ENCODE results near the gene KCNQ1OT1.

Gene KCNQ1OT1

GRCh38 chr11:2746401-2747247 is 46.8 kb upstream of the KCNQ1OT1 start:
- DNase-seq, result no peak
- H3K23ac ChIP-seq (ENCODE audit: low read length), result no peak overlapping the region
- H4K8ac ChIP-seq (ENCODE audit: low read depth, low read length), result no peak overlapping the region
- H2BK15ac ChIP-seq (replicated peaks; ENCODE audit: low read depth), result no peak overlapping the region
- H3K18ac ChIP-seq (ENCODE audit: low read length), result no peak overlapping the region
- no peaks in the 10 kb centered on the region for H3K4me1 ChIP-seq (ENCODE audit: control insufficient read depth, low read depth, low read length)
- H3K79me2 ChIP-seq (ENCODE audit: control insufficient read depth, insufficient read depth, low read length), result no peaks in the 10 kb centered on the region
- no peak overlapping the region for H4K5ac ChIP-seq (ENCODE audit: low read length)
- H2AK5ac ChIP-seq (ENCODE audit: low read length), result no peak overlapping the region
- H3K9ac ChIP-seq (ENCODE audit: low read length), result no peak overlapping the region
- H2BK5ac ChIP-seq (ENCODE audit: low read length), result no peak overlapping the region
- no peak overlapping the region for H2BK120ac ChIP-seq (ENCODE audit: low read depth, low read length)
- H3K27me3 ChIP-seq (ENCODE audit: insufficient read depth, low read length, poor library complexity), result no peaks in the 10 kb centered on the region
- no peaks in the 10 kb centered on the region for H3K36me3 ChIP-seq (ENCODE audit: control insufficient read depth, insufficient read depth, low read length)
- no peak overlapping the region for H3K4ac ChIP-seq (ENCODE audit: low read depth, low read length)
- no peaks in the 10 kb centered on the region for H3K79me1 ChIP-seq (ENCODE audit: low read length)
- no CpG with 5 or more reads among the region's 24 CpGs for WGBS (ENCODE audit: extremely low coverage, insufficient coverage, low lambda C conversion rate)
- H3K56ac ChIP-seq (ENCODE audit: low read length), result no peak overlapping the region
- H3K4me2 ChIP-seq (ENCODE audit: low read length), result no peak overlapping the region
- no peak overlapping the region for H3K27ac ChIP-seq (ENCODE audit: low read depth, low read length)
- no peak overlapping the region for H3K4me3 ChIP-seq (ENCODE audit: low read length)

- no peak overlapping the region for H4K5ac ChIP-seq (ENCODE audit: low read length)
- H2AK5ac ChIP-seq (ENCODE audit: low read length), result no peak overlapping the region
- no peak overlapping the region for H3K27ac ChIP-seq (ENCODE audit: low read depth, low read length)
- H2BK15ac ChIP-seq (replicated peaks; ENCODE audit: low read depth), result no peak overlapping the region
- H3K4me1 ChIP-seq (ENCODE audit: control insufficient read depth, low read depth, low read length), result no peaks in the 10 kb centered on the region
- H3K23ac ChIP-seq (ENCODE audit: low read length), result no peak overlapping the region
- no peaks in the 10 kb centered on the region for H3K36me3 ChIP-seq (ENCODE audit: control insufficient read depth, insufficient read depth, low read length)
- no peak overlapping the region for H3K4me2 ChIP-seq (ENCODE audit: low read length)
- H2BK120ac ChIP-seq (ENCODE audit: low read depth, low read length), result no peak overlapping the region
- no peak overlapping the region for H3K9ac ChIP-seq (ENCODE audit: low read length)
- H3K79me2 ChIP-seq (ENCODE audit: control insufficient read depth, insufficient read depth, low read length), result no peaks in the 10 kb centered on the region
- no peak overlapping the region for H3K4me3 ChIP-seq (ENCODE audit: low read length)
- H2BK5ac ChIP-seq (ENCODE audit: low read length), result no peak overlapping the region
- no peak overlapping the region for H4K8ac ChIP-seq (ENCODE audit: low read depth, low read length)
- no peak overlapping the region for H3K18ac ChIP-seq (ENCODE audit: low read length)
- no peak for DNase-seq
- H3K4ac ChIP-seq (ENCODE audit: low read depth, low read length), result no peak overlapping the region
- H3K56ac ChIP-seq (ENCODE audit: low read length), result no peak overlapping the region
- H3K27me3 ChIP-seq (ENCODE audit: insufficient read depth, low read length, poor library complexity), result no peaks in the 10 kb centered on the region
- no CpG with 5 or more reads among the region's 14 CpGs for WGBS (ENCODE audit: extremely low coverage, insufficient coverage, low lambda C conversion rate)
- H3K79me1 ChIP-seq (ENCODE audit: low read length), result no peaks in the 10 kb centered on the region
Observed at GRCh38 chr11:2745511-2745910, 45.7 kb upstream of the KCNQ1OT1 start.

- H2AK5ac ChIP-seq (ENCODE audit: low read length), result no peak overlapping the region
- H3K27ac ChIP-seq (ENCODE audit: low read depth, low read length), result no peak overlapping the region
- no peak overlapping the region for H4K8ac ChIP-seq (ENCODE audit: low read depth, low read length)
- no peaks in the 10 kb centered on the region for H3K36me3 ChIP-seq (ENCODE audit: control insufficient read depth, insufficient read depth, low read length)
- no peak overlapping the region for H3K9ac ChIP-seq (ENCODE audit: low read length)
- WGBS (ENCODE audit: extremely low coverage, insufficient coverage, low lambda C conversion rate), result no CpG with 5 or more reads among the region's 9 CpGs
- no peak overlapping the region for H3K56ac ChIP-seq (ENCODE audit: low read length)
- no peak overlapping the region for H3K4me2 ChIP-seq (ENCODE audit: low read length)
- no peak overlapping the region for H2BK15ac ChIP-seq (replicated peaks; ENCODE audit: low read depth)
- no peak for DNase-seq
- no peak overlapping the region for H3K4ac ChIP-seq (ENCODE audit: low read depth, low read length)
- H3K4me3 ChIP-seq (ENCODE audit: low read length), result no peak overlapping the region
- H3K79me1 ChIP-seq (ENCODE audit: low read length), result no peaks in the 10 kb centered on the region
- no peaks in the 10 kb centered on the region for H3K4me1 ChIP-seq (ENCODE audit: control insufficient read depth, low read depth, low read length)
- no peaks in the 10 kb centered on the region for H3K27me3 ChIP-seq (ENCODE audit: insufficient read depth, low read length, poor library complexity)
- H2BK120ac ChIP-seq (ENCODE audit: low read depth, low read length), result no peak overlapping the region
- H2BK5ac ChIP-seq (ENCODE audit: low read length), result no peak overlapping the region
- H3K18ac ChIP-seq (ENCODE audit: low read length), result no peak overlapping the region
- H3K79me2 ChIP-seq (ENCODE audit: control insufficient read depth, insufficient read depth, low read length), result no peaks in the 10 kb centered on the region
- no peak overlapping the region for H3K23ac ChIP-seq (ENCODE audit: low read length)
- no peak overlapping the region for H4K5ac ChIP-seq (ENCODE audit: low read length)
Observed at GRCh38 chr11:2744166-2744565, 44.4 kb upstream of the KCNQ1OT1 start.

GRCh38 chr11:2743427-2744110 is 43.8 kb upstream of the KCNQ1OT1 start:
- Histone ChIP-seq H3K23ac (ENCODE audit: low read length) (no peak overlapping the region), H3K79me2 (ENCODE audit: control insufficient read depth, insufficient read depth, low read length) (no peaks in the 10 kb centered on the region), H3K4me2 (ENCODE audit: low read length) (no peak overlapping the region), H3K9ac (ENCODE audit: low read length) (no peak overlapping the region), H3K27me3 (ENCODE audit: insufficient read depth, low read length, poor library complexity) (no peaks in the 10 kb centered on the region), H3K56ac (ENCODE audit: low read length) (no peak overlapping the region), H3K18ac (ENCODE audit: low read length) (no peak overlapping the region), H3K36me3 (ENCODE audit: control insufficient read depth, insufficient read depth, low read length) (no peaks in the 10 kb centered on the region), H4K8ac (ENCODE audit: low read depth, low read length) (no peak overlapping the region), H3K4ac (ENCODE audit: low read depth, low read length) (no peak overlapping the region), H4K5ac (ENCODE audit: low read length) (no peak overlapping the region), H3K4me1 (ENCODE audit: control insufficient read depth, low read depth, low read length) (no peaks in the 10 kb centered on the region), H2BK120ac (ENCODE audit: low read depth, low read length) (no peak overlapping the region), H3K79me1 (ENCODE audit: low read length) (no peaks in the 10 kb centered on the region), H2BK15ac (replicated peaks; ENCODE audit: low read depth) (no peak overlapping the region), H2BK5ac (ENCODE audit: low read length) (no peak overlapping the region), H3K4me3 (ENCODE audit: low read length) (no peak overlapping the region), H2AK5ac (ENCODE audit: low read length) (no peak overlapping the region), H3K27ac (ENCODE audit: low read depth, low read length) (no peak overlapping the region)
- no peak for DNase-seq
- no CpG with 5 or more reads among the region's 21 CpGs for WGBS (ENCODE audit: extremely low coverage, insufficient coverage, low lambda C conversion rate)

- H3K56ac ChIP-seq (ENCODE audit: low read length), result no peak overlapping the region
- no peaks in the 10 kb centered on the region for H3K4me1 ChIP-seq (ENCODE audit: control insufficient read depth, low read depth, low read length)
- no peaks in the 10 kb centered on the region for H3K36me3 ChIP-seq (ENCODE audit: control insufficient read depth, insufficient read depth, low read length)
- no peaks in the 10 kb centered on the region for H3K27me3 ChIP-seq (ENCODE audit: insufficient read depth, low read length, poor library complexity)
- no peak overlapping the region for H2AK5ac ChIP-seq (ENCODE audit: low read length)
- no CpG with 5 or more reads among the region's 20 CpGs for WGBS (ENCODE audit: extremely low coverage, insufficient coverage, low lambda C conversion rate)
- no peak overlapping the region for H2BK5ac ChIP-seq (ENCODE audit: low read length)
- no peak overlapping the region for H3K4me2 ChIP-seq (ENCODE audit: low read length)
- H3K27ac ChIP-seq (ENCODE audit: low read depth, low read length), result no peak overlapping the region
- no peaks in the 10 kb centered on the region for H3K79me2 ChIP-seq (ENCODE audit: control insufficient read depth, insufficient read depth, low read length)
- DNase-seq, result no peak
- no peak overlapping the region for H3K23ac ChIP-seq (ENCODE audit: low read length)
- H3K9ac ChIP-seq (ENCODE audit: low read length), result no peak overlapping the region
- no peak overlapping the region for H4K8ac ChIP-seq (ENCODE audit: low read depth, low read length)
- H3K4me3 ChIP-seq (ENCODE audit: low read length), result no peak overlapping the region
- H3K79me1 ChIP-seq (ENCODE audit: low read length), result no peaks in the 10 kb centered on the region
- H3K18ac ChIP-seq (ENCODE audit: low read length), result no peak overlapping the region
- no peak overlapping the region for H2BK15ac ChIP-seq (replicated peaks; ENCODE audit: low read depth)
- no peak overlapping the region for H2BK120ac ChIP-seq (ENCODE audit: low read depth, low read length)
- no peak overlapping the region for H4K5ac ChIP-seq (ENCODE audit: low read length)
- H3K4ac ChIP-seq (ENCODE audit: low read depth, low read length), result no peak overlapping the region
Observed at GRCh38 chr11:2742611-2743426, 43.0 kb upstream of the KCNQ1OT1 start.

All from mesendoderm (in vitro differentiated cells).